Activated CD4-positive, alpha-beta T cell treated with anti-CD3 and anti-CD28 coated beads for 4 hours (primary cell): ENCODE results near the gene ALDH6A1.

Experiments used
- DNase-seq, 2 donors: peaks; one replicate each; pipeline ENCODE4 v3.0.0-alpha.2; 2020

ALDH6A1 gene

GRCh38 chr14:74048281-74048680 lies 36.0 kb downstream of the ALDH6A1 start:
- no peak for DNase-seq

DNA sequence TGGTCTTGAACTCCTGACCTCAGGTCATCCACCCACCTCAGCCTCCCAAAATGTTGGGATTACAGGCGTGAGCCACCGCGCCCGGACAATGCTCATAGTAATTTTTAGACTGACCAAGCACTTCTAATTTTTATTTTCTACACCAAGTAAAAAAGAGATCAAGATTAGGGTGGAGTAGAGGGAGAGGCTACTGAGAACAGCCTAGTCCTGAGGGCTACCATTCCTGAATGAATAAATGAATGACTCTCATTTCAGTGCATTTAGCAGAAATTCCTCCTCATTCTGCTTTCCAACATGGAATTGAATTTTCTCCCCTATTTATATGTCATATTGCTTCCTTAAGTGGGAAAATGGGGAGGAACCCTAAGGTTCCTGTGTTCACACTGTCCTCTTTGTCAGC lies 38.7 kb downstream of the ALDH6A1 start:
- no peak for DNase-seq

- DNase-seq: no peak
These were observed 42.0 kb downstream of the ALDH6A1 start for GRCh38 chr14:74042296-74042695.

DNA sequence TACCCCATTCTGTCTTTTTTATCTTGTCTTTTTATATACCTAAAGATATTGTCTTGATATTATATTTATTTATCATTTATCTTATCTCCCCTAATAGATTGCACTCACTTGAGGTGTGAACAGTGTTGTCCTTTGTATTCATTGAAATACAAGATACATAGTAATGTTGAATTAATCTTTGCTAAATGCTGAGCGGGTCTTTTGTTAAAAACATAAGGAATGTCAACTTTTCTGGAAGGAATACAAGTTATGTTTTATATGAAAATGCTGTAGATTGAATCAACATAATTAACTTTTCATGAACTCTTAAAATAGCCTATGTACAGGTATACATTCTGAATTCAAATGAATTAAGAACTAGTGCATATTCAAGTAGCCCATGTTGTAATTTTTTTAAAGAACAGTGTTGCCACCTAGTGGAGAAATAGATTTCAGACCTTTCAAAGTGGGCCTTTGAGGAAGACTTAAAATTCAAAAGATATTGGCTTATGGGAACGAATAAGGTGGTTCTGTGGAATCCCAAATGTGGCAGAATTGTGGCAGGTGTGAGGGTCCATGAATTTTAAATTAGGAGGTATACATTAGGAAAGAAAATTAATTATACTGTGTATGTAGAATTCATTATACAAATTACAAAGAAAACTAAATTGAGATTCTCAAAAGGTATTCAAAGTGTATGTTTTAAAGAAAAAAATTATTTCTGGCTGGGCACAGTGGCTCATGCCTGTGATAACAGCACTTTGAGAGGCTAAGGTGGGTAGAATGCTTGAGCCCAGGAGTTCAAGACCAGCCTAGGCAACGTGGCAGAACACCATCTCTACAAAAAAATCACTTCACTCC lies 46.0 kb downstream of the ALDH6A1 start:
- peak in 1 of 2 donors; percentile 26 for DNase-seq

- DNase-seq: no peak
These were observed 48.7 kb downstream of the ALDH6A1 start for GRCh38 chr14:74035556-74035955.

GRCh38 chr14:74034572-74034971 lies 49.7 kb downstream of the ALDH6A1 start:
- no peak for DNase-seq

DNA sequence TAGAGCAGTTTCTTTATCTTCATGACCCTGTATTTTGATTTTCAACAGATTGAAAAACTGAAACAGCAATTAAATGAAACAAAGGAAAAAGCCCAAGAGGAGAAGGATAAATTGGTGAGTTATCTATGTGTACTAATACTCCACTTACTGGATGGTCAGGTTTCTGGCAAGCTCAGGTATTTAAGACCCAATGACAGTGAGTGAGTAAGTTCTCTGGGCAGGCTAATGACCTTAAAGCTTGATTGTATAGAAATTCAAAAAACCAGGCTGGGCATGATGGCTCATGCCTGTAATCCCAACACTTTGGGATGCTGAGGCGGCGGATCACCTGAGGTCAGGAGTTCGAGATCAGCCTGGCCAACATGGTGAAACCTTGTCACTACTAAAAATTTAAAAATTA lies 55.1 kb downstream of the ALDH6A1 start:
- DNase-seq: no peak

DNA sequence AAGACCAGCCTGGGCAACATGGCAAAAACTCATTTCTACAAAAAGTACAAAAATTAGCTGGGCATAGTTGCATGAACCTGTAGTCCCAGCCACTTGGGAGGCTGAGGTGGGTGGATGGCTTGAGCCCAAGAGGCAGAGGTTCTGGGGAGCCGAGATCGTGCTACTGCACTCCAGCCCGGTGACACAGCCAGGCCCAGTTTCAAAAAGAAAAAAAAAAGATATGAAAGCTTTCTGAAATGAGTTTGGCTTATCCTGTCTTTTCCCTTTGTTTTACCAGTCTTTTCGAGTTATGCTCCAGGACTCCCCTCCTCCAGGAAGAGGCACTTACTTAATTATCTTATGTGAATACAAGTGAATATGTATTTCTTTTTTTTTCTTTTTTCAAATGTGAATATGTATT lies 61.9 kb downstream of the ALDH6A1 start:
- no peak for DNase-seq

DNA sequence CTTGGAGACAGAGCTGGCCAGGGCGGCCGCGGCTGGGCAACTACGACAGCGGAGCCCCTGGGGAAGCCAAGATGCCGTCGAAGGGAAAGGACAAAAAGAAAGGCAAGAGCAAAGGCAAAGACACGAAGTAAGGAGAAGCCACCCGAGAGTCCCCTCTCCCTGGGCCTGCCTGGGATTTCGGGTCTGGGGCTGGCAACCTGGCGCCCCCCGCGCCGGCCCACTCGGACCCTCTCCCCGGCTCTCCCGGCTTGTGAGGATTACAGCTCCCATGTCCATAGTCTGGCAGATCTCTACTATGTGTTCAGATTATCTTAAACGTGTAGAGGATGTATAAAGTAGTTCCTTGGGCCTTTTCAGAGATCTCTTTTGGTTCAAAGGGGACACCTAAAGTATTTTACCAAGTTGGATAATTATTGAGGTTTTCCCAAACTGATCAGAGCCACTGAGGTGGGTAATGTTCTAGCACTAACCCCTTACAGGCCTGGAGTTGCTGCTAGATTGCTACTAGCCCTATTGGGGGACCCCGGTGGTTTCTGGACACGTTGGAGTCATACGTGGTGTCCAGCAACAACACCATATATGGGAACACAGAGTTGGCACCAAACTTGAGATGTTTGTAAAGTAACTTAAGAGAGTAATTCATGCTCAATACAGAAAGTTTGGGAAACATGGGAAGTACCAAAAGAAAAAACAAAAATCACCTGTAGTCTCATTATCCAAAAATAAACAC lies 64.7 kb downstream of the ALDH6A1 start:
- no peak for DNase-seq

DNA sequence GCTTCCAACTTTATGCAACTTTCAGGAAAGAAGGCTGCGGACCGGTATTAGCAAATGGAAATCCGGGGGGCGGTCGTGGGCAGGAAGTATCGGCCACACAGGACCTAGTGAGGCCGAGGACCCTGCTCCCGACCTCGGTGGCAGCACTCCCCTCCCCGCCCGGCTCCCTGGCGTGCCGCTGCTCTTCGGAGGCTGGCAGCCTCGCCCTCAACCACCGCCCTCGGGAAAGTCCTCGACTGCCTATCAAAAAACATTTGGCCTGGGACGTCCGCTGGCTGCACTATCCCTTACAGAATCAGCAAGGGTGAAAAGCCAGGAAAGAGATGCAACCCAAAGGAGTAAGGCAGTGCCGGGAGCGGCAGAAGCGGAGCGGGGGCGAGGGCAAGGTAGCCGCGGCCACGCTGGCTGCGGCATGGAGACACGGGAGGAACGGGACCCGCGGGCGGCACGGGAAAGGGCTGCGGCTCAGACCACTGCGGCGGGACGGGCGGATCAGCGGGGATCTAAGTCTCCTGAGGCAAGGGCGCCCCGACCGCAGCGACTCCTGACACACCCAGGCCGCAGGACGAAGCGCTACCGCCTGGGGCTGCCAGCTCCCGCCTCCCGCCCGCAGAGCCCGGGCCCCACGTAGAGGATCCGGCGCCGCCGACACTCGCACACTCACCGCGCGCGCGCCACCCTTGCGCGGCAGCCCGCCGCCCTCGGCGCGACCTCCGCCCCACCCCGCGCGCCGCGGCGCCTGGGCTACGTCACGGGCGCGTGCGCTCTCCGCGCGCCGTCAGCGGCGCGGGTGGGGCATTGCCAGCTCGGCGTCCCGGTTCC lies 65.5 kb downstream of the ALDH6A1 start, which contains the start of the genes BBOF1 and ENTPD5:
Gene BBOF1 (plus strand): TSS at position 764 of the 822 bp plus-strand sequence. CDS start 130 bp downstream, outside the sequence.
Gene ENTPD5 (minus strand): TSS at position 703 of the 822 bp plus-strand sequence. CDS start 31,186 bp downstream, outside the sequence.
- peak; percentile 78 to 83 for DNase-seq

DNA sequence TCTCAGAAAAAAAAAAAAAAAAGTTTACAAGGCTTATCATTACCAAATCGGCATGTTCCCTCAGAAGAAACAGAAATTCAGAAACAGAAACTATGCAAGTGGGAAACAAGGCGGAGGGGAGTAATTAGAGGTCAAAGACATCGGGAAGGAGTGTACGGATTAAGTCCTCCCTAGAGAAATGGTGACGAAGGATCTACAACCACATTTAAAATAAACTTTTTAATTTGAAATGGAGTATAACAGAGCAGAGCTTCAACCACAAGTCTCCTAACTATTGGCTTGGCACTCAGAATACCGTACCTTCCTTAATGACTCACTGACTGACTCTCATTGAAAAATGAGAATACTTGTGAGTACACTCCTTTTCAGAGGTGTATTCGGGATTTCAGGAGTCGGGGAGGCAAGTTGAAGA lies 66.1 kb downstream of the ALDH6A1 start:
- no peak for DNase-seq

DNA sequence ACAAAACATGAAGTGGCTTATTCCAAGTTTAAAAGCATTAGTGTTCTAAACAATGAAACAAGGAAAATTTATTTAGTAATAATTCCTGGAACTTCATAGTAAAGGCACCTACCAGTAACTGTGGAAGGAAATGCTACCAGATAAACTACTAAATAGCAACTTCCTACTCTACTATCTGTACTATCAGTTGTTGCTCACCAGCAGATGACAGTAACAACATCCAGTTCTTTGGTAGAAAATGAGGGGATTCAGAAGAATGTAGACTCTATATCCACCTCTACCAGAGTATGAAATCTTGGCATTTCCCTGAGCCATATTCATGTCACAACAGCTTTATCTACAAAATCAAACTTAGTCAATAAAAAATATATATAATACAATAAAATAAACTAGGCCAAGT lies 68.3 kb downstream of the ALDH6A1 start:
- DNase-seq: no peak

DNA sequence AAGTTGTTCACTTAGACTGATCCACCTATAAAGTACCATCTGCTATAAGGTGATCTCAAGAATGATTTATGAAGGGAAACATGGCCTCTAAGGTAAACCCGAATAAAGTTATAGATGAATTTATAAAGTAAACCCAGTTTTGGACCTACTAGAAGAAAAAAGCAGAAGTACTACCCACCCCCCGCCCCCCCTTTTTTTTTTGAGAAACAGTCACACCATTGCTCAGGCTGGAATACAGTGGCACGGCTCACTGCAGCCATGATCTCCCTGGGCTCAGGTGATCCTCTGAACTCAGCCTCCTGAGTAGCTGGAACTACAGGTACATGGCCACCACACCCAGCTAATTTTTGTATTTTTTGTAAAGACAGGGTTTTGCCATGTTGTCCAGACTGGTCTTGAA lies 69.1 kb downstream of the ALDH6A1 start:
- no peak for DNase-seq

DNA sequence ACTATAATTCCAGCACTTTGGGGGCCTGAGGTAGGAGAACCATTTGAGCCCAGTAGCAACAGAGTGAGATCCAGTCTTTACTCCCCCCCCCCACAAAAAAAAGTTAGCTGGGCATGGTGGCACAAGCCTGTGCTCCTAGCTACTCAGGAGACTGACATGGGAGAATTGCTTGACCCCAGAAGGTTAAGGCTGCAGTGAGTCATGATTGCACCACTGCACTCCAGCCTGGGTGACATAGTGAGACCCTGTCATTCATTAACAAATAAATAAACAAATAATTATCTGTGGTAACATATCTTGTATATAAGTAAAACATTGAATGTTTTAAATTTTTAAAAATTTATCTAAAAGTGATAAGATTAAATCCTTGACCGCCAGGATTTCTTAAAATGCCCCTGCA lies 70.0 kb downstream of the ALDH6A1 start:
- DNase-seq: no peak

DNA sequence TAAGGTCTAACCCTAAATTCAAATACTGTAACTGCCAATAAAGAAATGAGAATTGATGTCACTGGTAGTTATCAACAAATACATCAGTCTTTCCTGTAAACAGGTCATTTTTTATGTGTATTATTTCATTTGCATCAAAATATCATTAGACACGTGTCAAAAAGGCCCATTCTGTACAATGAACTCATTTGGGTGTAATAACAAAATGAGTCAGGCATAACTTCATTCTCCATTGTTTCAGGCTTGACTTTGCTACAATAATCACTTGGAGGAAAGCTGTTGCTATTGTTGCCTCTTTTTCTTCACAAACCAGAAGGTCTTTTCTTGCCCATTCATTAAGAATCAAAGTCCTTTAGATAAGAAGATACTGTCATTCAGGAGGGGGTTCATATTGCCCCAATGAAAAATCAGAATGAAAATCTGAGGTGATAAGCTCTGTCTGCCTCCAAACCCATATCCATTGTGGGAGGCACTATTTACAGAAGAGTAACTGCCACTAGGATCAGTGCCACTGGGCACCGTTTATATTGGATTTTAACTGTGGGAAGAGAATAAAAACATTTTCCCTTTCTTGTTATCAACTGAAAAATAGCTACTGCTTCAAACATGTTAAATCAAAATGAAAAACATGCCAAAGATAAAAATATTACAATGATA lies 75.3 kb downstream of the ALDH6A1 start:
- DNase-seq: no peak
